HG02571 (cell line): ENCODE measurements around the gene YWHAH.

ENCODE experiments used
- ATAC-seq: cut with Tn5 transposase; IDR thresholded peaks from one replicate; pipeline ENCODE4 v1.9.1; 2021; ENCODE audit warnings: mild to moderate bottlenecking, moderate library complexity; ENCODE audit not compliant: unreplicated experiment

YWHAH gene

GRCh38 chr22:31943978-31944699, at the start of gene YWHAH:
YWHAH (plus strand) TSS chr22:31944535; CDS start chr22:31944734, 199 bp downstream.
- ATAC-seq, result peak; percentile 60

DNA sequence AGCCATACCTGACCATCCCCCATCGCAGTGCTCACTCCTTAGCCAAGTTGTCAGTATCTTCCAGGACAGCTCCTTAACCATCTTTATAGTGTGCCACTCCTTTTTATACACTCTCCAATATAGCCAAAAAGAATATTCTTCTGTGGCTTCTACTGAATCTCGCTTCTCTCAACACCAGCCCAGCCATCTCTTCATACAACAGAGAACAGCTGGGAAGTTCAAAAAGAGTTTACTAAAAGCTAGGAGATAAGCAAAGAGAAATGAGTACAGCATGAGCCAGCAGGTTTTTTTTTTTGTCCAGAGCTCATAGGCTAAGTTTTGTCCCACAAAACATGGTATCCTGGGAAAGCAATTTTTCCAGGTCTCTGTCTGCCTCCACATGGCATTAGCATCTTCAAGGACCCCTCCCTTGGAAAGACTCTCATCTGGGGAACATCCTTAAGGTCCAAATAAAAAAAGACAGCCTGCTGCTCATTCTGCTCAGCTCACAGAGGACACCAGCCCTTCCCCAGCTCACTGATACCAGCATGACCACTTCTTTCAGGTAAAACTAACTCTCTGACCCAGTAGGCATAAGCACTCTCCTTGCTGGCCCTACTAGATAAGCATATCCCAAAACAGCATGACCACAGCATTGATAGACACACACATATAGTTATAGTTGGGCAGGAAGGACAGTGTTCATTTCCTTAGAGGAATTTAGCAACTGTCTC, 48.8 kb upstream of the YWHAH start:
- ATAC-seq, result no peak

DNA sequence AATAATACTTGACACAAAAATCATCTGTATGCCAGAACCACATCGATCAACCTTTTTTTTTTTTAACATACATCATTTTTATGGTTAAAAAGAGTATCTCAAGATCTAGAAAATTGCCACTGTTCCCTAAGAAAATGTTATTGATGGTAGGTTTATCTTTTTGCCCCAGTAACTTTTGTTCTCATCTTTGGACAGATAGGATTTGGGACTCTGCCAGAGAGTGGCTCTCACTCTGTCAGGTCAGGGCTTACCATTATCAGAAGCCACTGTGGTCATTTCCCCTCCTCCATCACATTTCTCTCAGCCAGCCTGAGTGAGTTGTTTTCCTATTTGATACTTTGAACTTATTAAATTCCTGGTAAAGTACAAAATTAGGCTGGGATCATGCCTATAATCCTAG, 47.9 kb upstream of the YWHAH start:
- ATAC-seq, result no peak

DNA sequence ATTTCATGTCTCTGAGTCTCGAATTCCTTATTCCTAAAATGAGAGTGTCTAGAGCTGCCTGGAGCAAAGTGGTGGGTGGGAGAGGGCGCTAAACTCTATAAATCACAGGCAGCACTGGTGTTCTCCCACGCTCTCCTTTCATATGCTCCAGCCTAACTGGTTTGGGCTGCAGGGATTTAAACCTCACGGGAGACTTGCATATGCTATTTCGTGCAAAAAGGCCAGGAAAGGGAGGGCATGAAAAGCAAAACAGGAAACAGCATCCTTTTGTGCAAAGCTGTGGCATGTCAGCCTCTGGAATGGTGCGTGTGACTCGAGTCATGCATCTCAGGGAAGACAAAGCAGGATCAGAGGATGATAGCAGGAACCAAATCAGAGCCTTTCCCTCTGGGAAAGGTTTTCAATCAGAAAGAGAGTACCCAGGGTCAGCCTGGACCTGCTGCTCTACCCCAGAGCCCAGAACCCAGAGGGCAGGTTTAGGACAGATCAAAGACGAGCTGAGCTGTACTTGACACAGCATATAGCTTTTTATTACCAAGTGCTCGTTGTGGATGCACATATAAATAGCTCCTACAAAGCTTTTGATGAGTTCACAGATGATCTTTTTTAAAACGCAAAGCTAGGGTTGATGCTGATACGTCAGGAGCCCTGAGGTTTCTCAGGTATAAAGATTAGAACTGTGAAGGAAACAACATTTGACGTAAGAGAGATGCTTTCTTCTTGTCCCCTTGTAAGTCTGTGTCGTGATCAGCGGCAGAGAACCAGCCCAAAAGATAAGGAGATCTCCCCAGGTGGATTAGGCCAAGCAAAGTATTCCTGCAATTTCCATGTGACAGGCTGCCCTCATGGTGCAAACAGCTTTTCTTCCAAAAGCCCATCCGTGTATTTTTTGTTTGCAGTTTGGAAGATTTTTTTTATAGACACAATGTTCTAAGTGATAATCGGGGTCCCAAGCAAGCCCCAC, 46.2 kb upstream of the YWHAH start:
- no peak for ATAC-seq

DNA sequence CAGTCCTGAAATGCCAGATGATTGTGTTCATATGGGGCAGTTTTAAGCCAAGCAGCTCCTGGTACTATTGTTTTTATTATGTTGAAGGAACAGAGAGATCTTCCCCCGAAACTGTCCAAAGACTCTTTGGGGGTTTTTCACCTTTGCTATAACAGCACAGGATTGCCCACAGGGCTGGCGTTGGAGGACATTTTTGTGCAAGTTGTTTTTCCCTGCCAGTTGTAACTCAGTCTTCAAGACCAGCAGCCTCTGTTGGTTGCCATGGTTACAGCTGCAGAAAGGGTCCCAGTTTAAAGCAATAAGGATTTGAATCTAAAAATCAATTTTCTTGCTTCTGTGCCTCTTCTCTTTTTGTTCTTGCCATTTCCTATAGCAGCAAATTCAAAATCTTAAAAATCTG, 45.4 kb upstream of the YWHAH start:
- no peak for ATAC-seq

DNA sequence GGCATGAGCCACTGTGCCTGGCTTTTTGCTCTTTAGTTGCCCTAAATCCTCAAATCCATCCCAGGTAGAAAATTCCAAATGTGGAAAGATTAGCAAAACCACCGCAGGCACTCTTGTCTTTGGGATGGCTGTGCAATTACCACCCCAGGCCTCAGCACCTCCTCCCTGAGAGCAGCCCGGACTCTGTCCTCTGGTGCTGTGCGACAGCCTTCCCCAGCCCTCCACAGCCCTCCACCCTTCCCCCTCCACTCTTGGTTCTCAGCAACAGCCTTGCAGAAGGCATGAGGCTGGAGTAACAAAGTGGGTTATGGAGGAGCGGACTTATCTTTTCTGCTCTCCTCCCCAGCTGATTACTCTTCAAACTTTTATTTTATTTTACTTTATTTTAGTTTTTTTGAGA, 44.7 kb upstream of the YWHAH start:
- ATAC-seq, result no peak

DNA sequence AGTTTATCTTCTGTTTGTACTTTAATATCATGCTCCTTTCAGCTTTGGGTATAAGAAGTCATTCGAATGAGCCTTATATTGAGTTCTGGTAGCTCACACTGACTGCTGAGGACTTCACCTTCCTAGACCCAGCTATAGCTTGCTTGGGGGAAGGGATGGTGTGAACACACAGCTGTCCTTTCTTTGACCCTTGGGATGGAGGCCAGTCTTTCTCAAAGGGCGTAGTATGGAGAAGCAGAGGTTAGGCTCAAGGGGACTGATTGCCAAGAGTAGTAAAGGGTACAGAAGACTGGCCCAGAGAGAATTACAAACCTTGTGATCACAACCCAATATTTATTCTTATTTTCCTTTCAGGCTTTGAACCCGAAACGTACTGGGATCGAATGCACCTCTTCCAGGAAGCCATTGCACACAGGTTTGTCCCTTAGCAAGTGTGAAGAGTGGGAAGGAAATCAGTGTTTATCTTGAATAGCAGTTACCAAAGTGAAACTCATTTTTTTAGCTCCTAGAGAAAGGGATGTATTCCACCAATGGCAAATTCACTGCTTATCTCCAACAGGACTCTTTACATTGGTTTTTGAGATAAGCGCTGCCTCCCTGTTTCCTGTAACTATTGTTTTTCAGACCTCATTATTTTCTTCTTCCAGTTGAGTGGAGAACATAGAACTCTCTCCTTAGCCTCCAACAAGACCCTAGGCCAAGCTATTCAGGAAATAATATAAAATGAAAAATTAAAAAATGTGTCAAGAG, 42.8 kb upstream of the YWHAH start:
- ATAC-seq, result no peak

DNA sequence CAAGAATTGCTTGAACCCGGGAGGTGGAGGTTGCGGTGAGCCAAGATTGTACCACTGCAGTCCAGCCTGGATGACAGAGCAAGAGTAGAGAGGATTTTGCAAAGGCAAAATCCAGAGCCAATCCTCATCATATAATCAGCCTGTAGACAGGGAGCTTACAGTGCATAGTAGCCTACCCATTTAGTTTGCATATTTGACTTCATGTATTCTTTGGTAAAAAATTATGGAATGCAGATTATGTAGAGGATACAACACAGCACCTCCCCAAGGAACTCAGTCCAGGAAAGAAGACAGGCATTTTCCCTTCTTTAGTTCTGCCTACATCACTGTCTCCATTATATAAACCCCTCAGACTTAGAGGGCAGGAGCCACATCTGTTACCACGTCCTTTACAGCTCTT, 39.7 kb upstream of the YWHAH start:
- no peak for ATAC-seq

- ATAC-seq, result no peak
Measured at GRCh38 chr22:31905356-31905755, 39.0 kb upstream of the YWHAH start.

- no peak for ATAC-seq
Measured at GRCh38 chr22:31906086-31906485, 38.2 kb upstream of the YWHAH start.

GRCh38 chr22:31906569-31906968, 37.8 kb upstream of the YWHAH start:
- no peak for ATAC-seq

DNA sequence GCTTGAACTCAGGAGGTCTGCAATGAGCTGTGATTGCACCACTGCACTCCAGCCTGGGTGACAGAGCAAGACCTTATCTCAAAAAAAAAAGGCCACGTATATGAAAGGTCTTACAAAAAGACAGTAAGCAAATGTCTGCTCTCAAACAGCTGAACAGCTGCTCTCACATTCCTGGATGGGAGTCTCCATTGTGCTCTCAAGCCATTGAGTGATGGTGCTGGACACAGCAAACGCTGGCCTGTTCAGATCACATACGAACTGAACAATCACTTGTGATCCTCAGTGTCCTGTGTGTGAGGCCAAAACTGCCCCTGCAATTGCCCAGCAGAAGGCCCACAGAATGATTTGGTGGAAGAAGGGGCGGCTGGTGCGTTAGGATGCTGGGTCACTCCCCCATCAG, 34.4 kb upstream of the YWHAH start:
- no peak for ATAC-seq

DNA sequence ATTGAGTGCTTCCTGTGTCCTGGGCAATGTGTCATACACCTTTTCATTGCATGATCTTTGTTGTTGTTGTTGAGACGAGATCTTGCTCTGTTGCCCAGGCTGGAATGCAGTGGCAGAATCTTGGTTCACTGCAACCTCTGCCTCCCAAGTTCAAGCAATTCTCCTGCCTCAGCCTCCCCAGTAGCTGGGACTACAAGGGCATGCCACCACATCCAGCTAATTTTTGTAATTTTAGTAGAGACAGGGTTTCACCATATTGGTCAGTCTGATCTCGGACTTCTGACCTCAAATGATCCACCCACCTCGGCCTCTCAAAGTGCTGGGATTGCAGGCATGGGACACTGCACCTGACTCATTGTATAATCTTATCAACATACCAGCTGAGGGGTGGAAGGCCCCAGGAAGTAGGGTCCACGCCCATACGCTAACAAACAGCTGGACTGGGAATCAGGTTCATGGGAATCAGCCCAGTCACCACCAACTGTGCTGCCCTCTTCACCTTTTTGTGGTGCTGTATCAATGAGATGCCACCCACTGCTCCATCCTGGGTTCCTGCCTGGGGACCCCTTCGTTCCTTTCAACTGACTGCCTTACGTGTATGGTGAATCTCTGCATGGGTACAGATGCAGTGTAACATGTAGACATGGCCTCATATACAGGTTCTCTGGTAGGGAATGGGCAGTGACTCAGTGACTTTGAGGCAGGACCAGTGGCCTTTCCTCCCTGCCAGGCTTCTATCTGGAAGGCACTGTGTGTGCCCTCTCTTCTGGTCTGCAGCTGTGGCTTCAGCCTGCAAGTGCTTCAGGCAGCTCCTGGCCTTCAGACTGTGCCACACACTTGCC, 32.5 kb upstream of the YWHAH start:
- ATAC-seq, result no peak

DNA sequence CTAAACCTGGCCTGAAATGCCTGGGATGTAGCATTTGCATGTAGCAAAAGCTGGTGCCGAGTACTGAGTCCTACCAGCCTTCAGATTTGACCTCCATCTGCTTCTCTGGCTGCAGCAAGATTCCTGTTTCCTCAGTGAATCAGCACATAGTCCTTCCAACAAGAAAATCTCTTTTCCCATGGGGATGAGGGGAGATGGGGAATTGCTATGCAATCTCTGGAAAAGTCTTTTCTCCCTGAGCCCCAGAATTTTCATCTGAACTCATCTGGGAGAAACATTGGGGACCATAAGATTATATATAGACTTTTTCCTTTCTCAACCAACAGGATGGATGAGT, 32.0 kb upstream of the YWHAH start:
- no peak for ATAC-seq

DNA sequence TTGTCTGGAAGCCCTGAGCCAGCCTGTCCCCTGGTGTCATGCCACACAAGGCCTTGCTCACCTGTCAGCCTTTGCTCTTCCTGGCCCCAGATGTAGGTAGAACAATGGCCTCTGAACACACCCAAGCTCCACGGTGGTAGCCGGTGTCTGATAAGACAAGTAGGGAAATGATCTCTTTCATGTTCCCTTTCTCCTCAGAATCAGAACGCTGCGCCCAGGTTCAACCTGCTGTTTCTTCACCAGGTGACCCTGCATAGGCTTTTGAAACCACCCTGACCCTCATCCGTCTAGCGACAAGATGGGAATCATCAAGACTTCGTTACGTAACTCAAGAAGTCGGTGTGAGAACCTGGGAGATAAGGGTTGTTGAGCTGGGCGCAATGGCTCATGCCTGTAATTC, 28.7 kb upstream of the YWHAH start:
- no peak for ATAC-seq

- no peak for ATAC-seq
Measured at GRCh38 chr22:31917227-31917921, 27.0 kb upstream of the YWHAH start.

DNA sequence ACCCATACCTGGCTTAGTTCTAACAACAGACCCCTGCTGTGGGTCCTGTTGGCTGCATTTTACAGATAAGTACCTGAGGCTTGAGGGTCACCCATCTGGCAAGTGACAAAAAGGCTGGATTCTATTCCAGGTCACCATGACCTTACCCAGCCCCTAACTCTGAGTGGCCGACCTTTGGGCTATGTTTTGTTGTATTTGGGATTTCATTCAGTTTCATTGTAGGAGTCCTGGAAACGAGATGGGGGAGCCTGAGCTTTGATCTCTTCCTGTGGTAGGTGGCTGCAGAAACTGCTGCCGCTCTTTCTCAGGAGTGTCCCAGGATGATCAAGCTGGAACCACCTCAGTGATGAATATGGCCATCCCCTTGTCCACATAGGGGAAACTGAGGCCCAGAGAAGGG, 24.6 kb upstream of the YWHAH start:
- ATAC-seq, result no peak

- ATAC-seq, result no peak
Measured at GRCh38 chr22:31920306-31920705, 24.0 kb upstream of the YWHAH start.

GRCh38 chr22:31921106-31921505, 23.2 kb upstream of the YWHAH start:
- ATAC-seq, result no peak
